Measurements from ENCODE around the gene MAGEA2. TPM values are rescaled to one million over a fixed set of nuclear protein-coding genes. Genes with fewer than 3 reads are reported as not detected.
"Not testable (repeated sequence)": the region's sequence is repeated elsewhere in the genome, so short reads cannot be mapped to it uniquely, and the experiment has no call there.

The MAGEA2 gene
- total RNA-seq, 1 experiment from 2014 or later = 14.0 TPM

- ATAC-seq; DNase-seq (ENCODE audit: low spot score); H3K27me3 Mint-ChIP-seq (ENCODE audit: low read depth); H3K27ac Mint-ChIP-seq; H3K4me1 Mint-ChIP-seq; H3K9me3 Mint-ChIP-seq; H3K36me3 Mint-ChIP-seq; CTCF ChIA-PET; POLR2A ChIA-PET; H3K4me3 Mint-ChIP-seq: not testable (repeated sequence)
These were observed 7.9 kb upstream of the MAGEA2 start for GRCh38 chrX:152761582-152761981.

- H3K4me3 Mint-ChIP-seq; H3K36me3 Mint-ChIP-seq; H3K27me3 Mint-ChIP-seq (ENCODE audit: low read depth); CTCF ChIA-PET; H3K27ac Mint-ChIP-seq; POLR2A ChIA-PET; H3K4me1 Mint-ChIP-seq; H3K9me3 Mint-ChIP-seq; ATAC-seq; DNase-seq (ENCODE audit: low spot score): not testable (repeated sequence)
These were observed 5.9 kb upstream of the MAGEA2 start for GRCh38 chrX:152759544-152759943.

- H3K4me1 Mint-ChIP-seq; CTCF ChIA-PET; DNase-seq (ENCODE audit: low spot score); H3K27ac Mint-ChIP-seq; H3K27me3 Mint-ChIP-seq (ENCODE audit: low read depth); H3K36me3 Mint-ChIP-seq; H3K9me3 Mint-ChIP-seq; ATAC-seq; H3K4me3 Mint-ChIP-seq; POLR2A ChIA-PET: not testable (repeated sequence)
These were observed 5.3 kb upstream of the MAGEA2 start, which contains the start of gene CSAG3 for GRCh38 chrX:152758918-152759317. Gene CSAG3, plus strand, starts transcription at chrX:152759218.

GRCh38 chrX:152754871-152755270 is 1.2 kb upstream of the MAGEA2 start:
- ATAC-seq; POLR2A ChIA-PET; DNase-seq (ENCODE audit: low spot score); H3K4me3 Mint-ChIP-seq; CTCF ChIA-PET; H3K4me1 Mint-ChIP-seq; H3K27me3 Mint-ChIP-seq (ENCODE audit: low read depth); H3K27ac Mint-ChIP-seq; H3K36me3 Mint-ChIP-seq; H3K9me3 Mint-ChIP-seq: not testable (repeated sequence)

- H3K4me1 Mint-ChIP-seq = no peaks in the 10 kb centered on the region
- no peaks in the 10 kb centered on the region for H3K36me3 Mint-ChIP-seq
- POLR2A ChIA-PET = no interaction called here
- no peak for DNase-seq (ENCODE audit: low spot score)
- TF ChIP-seq ZMAT4 (CRISPR knock-in tag; IDR thresholded peaks at IDR 0.05) (no peak), GTF2I (CRISPR knock-in tag; conservative IDR thresholded peaks at IDR 0.05) (no peak), ZBTB21 (CRISPR knock-in tag; IDR thresholded peaks at IDR 0.05; ENCODE audit: borderline replicate concordance) (no peak), IRF1 (CRISPR knock-in tag; IDR thresholded peaks at IDR 0.05) (no peak), KAT7 (CRISPR knock-in tag; IDR thresholded peaks at IDR 0.05; ENCODE audit: borderline replicate concordance) (no peak), SP1 (CRISPR knock-in tag; conservative IDR thresholded peaks at IDR 0.05) (no peak), ZNF232 (CRISPR knock-in tag; IDR thresholded peaks at IDR 0.05) (no peak), USF1 (CRISPR knock-in tag; IDR thresholded peaks at IDR 0.05) (no peak), ZNF263 (CRISPR knock-in tag; IDR thresholded peaks at IDR 0.05; ENCODE audit: low read depth) (no peak), ESRRA (CRISPR knock-in tag; IDR thresholded peaks at IDR 0.05; ENCODE audit: borderline replicate concordance) (no peak), PREB (CRISPR knock-in tag; IDR thresholded peaks at IDR 0.05; ENCODE audit: borderline replicate concordance) (no peak)
- no peak overlapping the region for H3K4me3 Mint-ChIP-seq
- H3K9me3 Mint-ChIP-seq = no peaks in the 10 kb centered on the region
- ATAC-seq = no peak
- H3K27ac Mint-ChIP-seq = no peak overlapping the region
- H3K27me3 Mint-ChIP-seq (ENCODE audit: low read depth) = peaks cover 25% of the 10 kb centered on the region
- CTCF ChIA-PET = no interaction called here
These were observed 15.1 kb downstream of the MAGEA2 start for GRCh38 chrX:152738560-152738959.

- H3K27me3 Mint-ChIP-seq (ENCODE audit: low read depth) = peaks cover 20% of the 10 kb centered on the region
- H3K27ac Mint-ChIP-seq; H3K9me3 Mint-ChIP-seq; H3K4me3 Mint-ChIP-seq; H3K36me3 Mint-ChIP-seq; H3K4me1 Mint-ChIP-seq; DNase-seq (ENCODE audit: low spot score); POLR2A ChIA-PET; ATAC-seq: not testable (repeated sequence)
- CTCF ChIA-PET = interaction anchor here (1.0 kb wide), 1 partner anchor 94 kb away, joined by 3 read pairs; no protein-coding TSS in a partner anchor
These were observed 17.1 kb downstream of the MAGEA2 start for GRCh38 chrX:152736528-152736927.

Measured in WTC11 (cell line).